Measurements from ENCODE around the gene YBX1.

Gene YBX1

GRCh38 chr1:42742617-42743316 lies 60.5 kb downstream of the YBX1 start:
- Histone ChIP-seq H3K27me3 (ENCODE audit: insufficient read depth, low read depth) (no peaks in the 10 kb centered on the region), H3K4me1 (ENCODE audit: low read depth, poor library complexity, severe bottlenecking) (no peaks in the 10 kb centered on the region), H3K79me2 (ENCODE audit: insufficient read depth, low read depth) (no peaks in the 10 kb centered on the region), H2AFZ (ENCODE audit: low read depth) (no peak overlapping the region), H3K36me3 (ENCODE audit: insufficient read depth) (no peaks in the 10 kb centered on the region), H4K20me1 (ENCODE audit: insufficient read depth) (no peaks in the 10 kb centered on the region), H3K27ac (no peak overlapping the region), H3K4me2 (no peak overlapping the region), H3K4me3 (IDR thresholded peaks at IDR 0.05; ENCODE audit: insufficient read depth, low read depth, low read length) (no peak overlapping the region), H3K9ac (no peak overlapping the region)
- TF ChIP-seq CTCF (conservative IDR thresholded peaks at IDR 0.05; ENCODE audit: low read depth, low read length): no peak

GRCh38 chr1:42743317-42744147 lies 61.3 kb downstream of the YBX1 start:
- no peak overlapping the region for H3K9ac ChIP-seq
- no peak for TF ChIP-seq CTCF (conservative IDR thresholded peaks at IDR 0.05; ENCODE audit: low read depth, low read length)
- no peak overlapping the region for H2AFZ ChIP-seq (ENCODE audit: low read depth)

DNA sequence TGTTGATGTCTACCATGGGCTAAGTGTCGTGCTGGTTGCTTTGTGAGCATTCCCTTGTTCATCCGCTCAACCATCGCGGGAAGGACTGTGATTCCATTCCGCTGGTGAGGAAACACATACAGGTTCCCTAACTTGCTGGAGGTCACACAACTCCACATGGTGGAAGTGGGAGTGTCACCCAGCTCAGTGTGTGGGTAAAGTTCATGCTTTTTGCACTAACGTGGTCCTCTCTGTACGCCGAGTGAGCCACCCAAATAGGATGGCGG lies 61.9 kb downstream of the YBX1 start:
- H3K4me1 ChIP-seq (ENCODE audit: low read depth, poor library complexity, severe bottlenecking): no peaks in the 10 kb centered on the region
- no peaks in the 10 kb centered on the region for H3K27me3 ChIP-seq (ENCODE audit: insufficient read depth, low read depth)
- H2AFZ ChIP-seq (ENCODE audit: low read depth): no peak overlapping the region
- TF ChIP-seq CTCF (conservative IDR thresholded peaks at IDR 0.05; ENCODE audit: low read depth, low read length): no peak
- H3K27ac ChIP-seq: no peak overlapping the region
- no peak overlapping the region for H3K9ac ChIP-seq
- no peak overlapping the region for H3K4me3 ChIP-seq (IDR thresholded peaks at IDR 0.05; ENCODE audit: insufficient read depth, low read depth, low read length)
- H3K36me3 ChIP-seq (ENCODE audit: insufficient read depth): no peaks in the 10 kb centered on the region
- no peaks in the 10 kb centered on the region for H3K79me2 ChIP-seq (ENCODE audit: insufficient read depth, low read depth)
- H4K20me1 ChIP-seq (ENCODE audit: insufficient read depth): no peaks in the 10 kb centered on the region
- H3K4me2 ChIP-seq: no peak overlapping the region

More at GRCh38 chr1:42743317-42744147, 61.3 kb downstream of the YBX1 start:
- Histone ChIP-seq H3K36me3 (ENCODE audit: insufficient read depth) (no peaks in the 10 kb centered on the region), H3K27me3 (ENCODE audit: insufficient read depth, low read depth) (no peaks in the 10 kb centered on the region), H3K79me2 (ENCODE audit: insufficient read depth, low read depth) (no peaks in the 10 kb centered on the region), H3K27ac (no peak overlapping the region), H3K4me1 (ENCODE audit: low read depth, poor library complexity, severe bottlenecking) (no peaks in the 10 kb centered on the region), H3K4me3 (IDR thresholded peaks at IDR 0.05; ENCODE audit: insufficient read depth, low read depth, low read length) (no peak overlapping the region), H3K4me2 (no peak overlapping the region), H4K20me1 (ENCODE audit: insufficient read depth) (no peaks in the 10 kb centered on the region)

DNA sequence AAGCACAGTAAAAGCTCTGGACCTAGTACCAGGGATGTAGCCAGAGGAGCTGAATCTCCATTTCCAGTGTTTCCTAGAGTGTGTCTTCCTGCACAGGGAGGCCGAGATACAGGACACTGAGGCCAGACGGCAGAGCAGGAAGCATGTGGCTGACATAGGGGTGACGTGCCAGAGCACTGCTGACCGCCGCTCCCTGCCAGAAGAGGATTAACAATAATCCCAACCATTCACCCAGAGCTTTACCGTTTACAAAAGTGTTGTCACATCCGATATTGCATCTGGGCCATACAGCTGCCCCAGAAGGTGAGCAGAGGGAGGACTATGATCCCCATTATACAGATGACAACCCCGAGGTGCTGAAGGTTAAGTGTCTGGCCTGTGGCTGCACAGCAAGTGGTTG lies 63.6 kb downstream of the YBX1 start:
- Histone ChIP-seq H3K9ac (no peak overlapping the region), H3K27me3 (ENCODE audit: insufficient read depth, low read depth) (no peaks in the 10 kb centered on the region), H2AFZ (ENCODE audit: low read depth) (no peak overlapping the region), H3K4me3 (IDR thresholded peaks at IDR 0.05; ENCODE audit: insufficient read depth, low read depth, low read length) (no peak overlapping the region), H3K79me2 (ENCODE audit: insufficient read depth, low read depth) (no peaks in the 10 kb centered on the region), H3K27ac (no peak overlapping the region), H3K36me3 (ENCODE audit: insufficient read depth) (no peaks in the 10 kb centered on the region), H3K4me2 (no peak overlapping the region), H3K4me1 (ENCODE audit: low read depth, poor library complexity, severe bottlenecking) (no peaks in the 10 kb centered on the region), H4K20me1 (ENCODE audit: insufficient read depth) (no peaks in the 10 kb centered on the region)
- no peak for TF ChIP-seq CTCF (conservative IDR thresholded peaks at IDR 0.05; ENCODE audit: low read depth, low read length)

All from KMS-11 (cell line).